Sigmoid colon (tissue), 4 donors: ENCODE results near the gene MAD2L1.
"Not testable (repeated sequence)": the region's sequence is repeated elsewhere in the genome, so short reads cannot be mapped to it uniquely, and the experiment has no call there.

ENCODE experiments used
- EP300 ChIP-seq, 4 donors: sonication (generic); formaldehyde crosslinking; IDR thresholded peaks; one replicate each; pipeline ENCODE4 v1.6.1; 2017; ENCODE audit warnings: antibody characterized with exemption in 4 of 4
- POLR2A ChIP-seq, 2 donors: fragments of 450-650 bp; IDR thresholded peaks; one replicate each; pipeline ENCODE4 v1.6.1; 2016; ENCODE audit warnings: antibody characterized with exemption in 2 of 2, mild to moderate bottlenecking in 2 of 2, moderate library complexity in 2 of 2
- POLR2AphosphoS5 ChIP-seq, 4 donors: sonication (generic); formaldehyde crosslinking; IDR thresholded peaks; one replicate each; pipeline ENCODE4 v1.6.1; 2017; ENCODE audit warnings: antibody characterized with exemption in 4 of 4
- TF ChIP-seq, protein P1 (sequence below), 4 experiments: fragments of 450-650 bp in 3 of 4; fragments of 200-600 bp in 1 of 4; IDR thresholded peaks; one replicate each; pipeline ENCODE4 v1.5.1; 2016 to 2019; ENCODE audit warnings: antibody characterized with exemption in 4 of 4, mild to moderate bottlenecking in 3 of 4, moderate library complexity in 2 of 4

DNA sequence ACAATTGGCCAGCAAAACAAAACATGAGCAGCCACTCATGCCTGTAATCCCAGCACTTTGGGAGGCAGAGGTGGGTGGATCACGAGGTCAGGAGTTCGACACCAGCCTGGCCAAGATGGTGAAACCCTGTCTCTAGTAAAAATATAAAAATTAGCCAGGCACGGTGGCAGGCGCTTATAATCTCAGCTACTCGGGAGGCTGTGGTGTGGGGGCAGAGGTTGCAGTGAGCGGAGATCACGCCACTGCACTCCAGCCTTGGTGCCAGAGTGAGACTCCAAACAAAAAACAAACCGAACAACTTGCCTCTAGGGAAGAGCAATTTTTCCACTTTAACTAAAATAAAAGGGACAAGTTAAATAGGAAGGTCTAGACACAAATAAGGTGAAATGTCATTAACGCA lies 2.9 kb downstream of the MAD2L1 start:
- TF ChIP-seq POLR2A, EP300, POLR2AphosphoS5 (IDR thresholded peaks at IDR 0.05): not testable (repeated sequence)
- TF ChIP-seq, protein P1, sequence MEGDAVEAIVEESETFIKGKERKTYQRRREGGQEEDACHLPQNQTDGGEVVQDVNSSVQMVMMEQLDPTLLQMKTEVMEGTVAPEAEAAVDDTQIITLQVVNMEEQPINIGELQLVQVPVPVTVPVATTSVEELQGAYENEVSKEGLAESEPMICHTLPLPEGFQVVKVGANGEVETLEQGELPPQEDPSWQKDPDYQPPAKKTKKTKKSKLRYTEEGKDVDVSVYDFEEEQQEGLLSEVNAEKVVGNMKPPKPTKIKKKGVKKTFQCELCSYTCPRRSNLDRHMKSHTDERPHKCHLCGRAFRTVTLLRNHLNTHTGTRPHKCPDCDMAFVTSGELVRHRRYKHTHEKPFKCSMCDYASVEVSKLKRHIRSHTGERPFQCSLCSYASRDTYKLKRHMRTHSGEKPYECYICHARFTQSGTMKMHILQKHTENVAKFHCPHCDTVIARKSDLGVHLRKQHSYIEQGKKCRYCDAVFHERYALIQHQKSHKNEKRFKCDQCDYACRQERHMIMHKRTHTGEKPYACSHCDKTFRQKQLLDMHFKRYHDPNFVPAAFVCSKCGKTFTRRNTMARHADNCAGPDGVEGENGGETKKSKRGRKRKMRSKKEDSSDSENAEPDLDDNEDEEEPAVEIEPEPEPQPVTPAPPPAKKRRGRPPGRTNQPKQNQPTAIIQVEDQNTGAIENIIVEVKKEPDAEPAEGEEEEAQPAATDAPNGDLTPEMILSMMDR (IDR thresholded peaks at IDR 0.05): not testable (repeated sequence)
